Skin epidermis (tissue), 12 donors: Measurements from ENCODE around the gene TIAM1.

Experiments
- H3K27ac ChIP-seq, 21 experiments: fragments of 200-600 bp; sonication (generic) in 11 of 21; one replicate each; pipeline ENCODE4 v1.5.0; 2020; ENCODE audit warnings: mild to moderate bottlenecking in 3 of 21, inconsistent platforms in 2 of 21, moderate library complexity in 2 of 21
- H3K4me3 ChIP-seq, 7 experiments: fragments of 200-600 bp; sonication (generic) in 2 of 7; one replicate each; pipeline ENCODE4 v1.5.0; 2020; ENCODE audit warnings: inconsistent platforms in 2 of 7, mild to moderate bottlenecking in 2 of 7, moderate library complexity in 1 of 7

The TIAM1 gene

DNA sequence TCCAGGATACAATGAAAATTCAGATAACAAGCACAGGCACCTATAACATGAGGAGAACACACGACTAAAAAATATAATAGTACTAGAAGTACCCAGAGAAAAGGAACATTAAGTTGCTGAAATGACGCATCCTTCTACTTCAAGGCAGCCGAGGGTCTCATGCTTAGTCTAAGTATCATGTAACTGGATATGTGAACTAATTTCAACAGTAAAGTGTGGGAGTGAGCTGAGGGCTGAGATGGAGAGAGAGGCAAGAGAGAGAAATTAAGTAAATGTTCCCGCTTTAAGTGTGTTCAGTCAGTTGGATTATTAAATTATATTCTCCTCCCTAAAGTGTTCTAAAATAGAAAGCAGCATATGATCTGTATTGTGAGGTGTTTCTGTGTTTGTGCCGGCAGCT is 153.5 kb downstream of the TIAM1 start:
- Histone ChIP-seq H3K27ac (peak overlapping the region in 7 of 21 experiments; percentile 12 to 62 (median 42)), H3K4me3 (no peak overlapping the region)

DNA sequence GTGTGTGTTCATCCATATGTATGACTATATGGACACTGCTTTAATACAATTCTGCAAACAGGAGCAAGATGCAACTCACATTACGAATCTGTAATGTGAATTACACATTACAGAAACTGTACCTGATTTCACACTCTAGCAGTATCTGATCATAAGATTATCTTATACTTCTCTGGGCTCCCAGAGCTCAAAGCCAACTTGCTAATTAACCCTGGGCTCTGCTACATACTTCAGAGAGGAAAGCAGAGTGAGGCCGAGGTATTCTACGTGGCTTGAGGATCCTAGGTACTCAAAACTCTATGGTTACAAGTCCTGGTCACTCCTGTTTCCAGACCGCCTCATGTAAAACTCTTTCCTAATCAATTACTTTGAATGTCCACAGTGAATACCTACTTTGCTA is 156.6 kb downstream of the TIAM1 start:
- H3K27ac ChIP-seq = peak overlapping the region in 7 of 21 experiments; percentile 17 to 81 (median 54)
- no peak overlapping the region for H3K4me3 ChIP-seq

DNA sequence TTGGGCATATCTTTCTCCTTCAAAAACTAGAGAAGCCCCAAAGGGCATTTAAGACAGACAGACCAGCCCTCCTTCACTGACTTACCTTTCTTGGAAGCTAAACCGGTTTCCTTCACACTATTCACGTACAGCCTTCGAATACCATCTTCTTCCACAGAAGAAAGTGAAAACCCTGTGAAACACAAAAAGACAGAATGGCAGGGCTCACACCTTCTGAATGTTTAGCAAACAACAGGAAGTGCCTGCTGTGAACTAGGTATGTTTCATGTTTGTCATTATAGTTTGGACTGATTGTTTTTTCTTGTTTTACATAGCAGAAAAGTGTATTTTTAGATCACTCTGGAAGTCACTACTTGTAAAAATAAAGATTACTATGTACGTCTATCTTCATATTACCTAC is 157.1 kb downstream of the TIAM1 start:
- peak overlapping the region in 11 of 21 experiments; percentile 10 to 81 (median 54) for H3K27ac ChIP-seq
- H3K4me3 ChIP-seq = peak overlapping the region in 1 of 7 experiments; percentile 10

DNA sequence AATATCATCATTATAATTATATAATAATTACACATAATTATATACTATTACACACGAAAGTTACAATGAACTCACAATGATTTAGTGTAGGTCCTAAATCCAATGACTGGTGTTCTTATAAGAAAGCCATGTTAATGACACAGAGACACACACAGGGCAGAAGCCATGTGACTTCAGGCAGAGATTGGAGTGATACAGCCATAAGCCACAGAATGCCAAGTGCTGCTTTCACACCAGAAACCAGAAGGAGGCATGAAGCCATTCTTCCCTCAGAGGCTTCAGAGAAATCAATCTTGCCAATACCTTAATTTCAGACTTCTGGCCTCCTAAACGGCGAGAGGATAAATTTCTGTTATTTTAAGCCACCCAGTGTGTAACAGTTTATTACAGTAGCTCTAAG is 158.4 kb downstream of the TIAM1 start:
- Histone ChIP-seq H3K4me3 (peak overlapping the region in 2 of 7 experiments; percentile 6 to 10), H3K27ac (peak overlapping the region in 7 of 21 experiments; percentile 10 to 81 (median 71))

DNA sequence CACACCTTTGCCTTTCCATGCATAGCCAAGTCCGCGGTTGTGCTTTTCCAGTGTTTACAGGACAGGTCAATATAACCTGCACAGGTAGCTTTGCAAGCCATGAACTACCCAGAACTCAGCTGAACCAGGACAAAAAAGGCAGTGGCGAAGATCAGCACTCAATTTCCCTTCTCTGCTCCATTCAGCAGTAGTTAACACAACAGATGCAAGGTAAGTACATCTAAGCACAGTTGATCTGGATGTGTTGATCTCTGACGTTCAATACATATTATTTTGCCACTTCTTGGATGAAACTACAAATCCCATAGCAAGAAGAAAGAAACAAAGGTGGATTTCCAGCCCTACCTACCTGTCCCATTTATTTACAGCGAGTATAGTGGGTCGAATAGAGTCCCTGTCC is 159.2 kb downstream of the TIAM1 start:
- peak overlapping the region in 2 of 7 experiments; percentile 7 to 12 for H3K4me3 ChIP-seq
- H3K27ac ChIP-seq = peak overlapping the region in 6 of 21 experiments; percentile 6 to 90 (median 60)

DNA sequence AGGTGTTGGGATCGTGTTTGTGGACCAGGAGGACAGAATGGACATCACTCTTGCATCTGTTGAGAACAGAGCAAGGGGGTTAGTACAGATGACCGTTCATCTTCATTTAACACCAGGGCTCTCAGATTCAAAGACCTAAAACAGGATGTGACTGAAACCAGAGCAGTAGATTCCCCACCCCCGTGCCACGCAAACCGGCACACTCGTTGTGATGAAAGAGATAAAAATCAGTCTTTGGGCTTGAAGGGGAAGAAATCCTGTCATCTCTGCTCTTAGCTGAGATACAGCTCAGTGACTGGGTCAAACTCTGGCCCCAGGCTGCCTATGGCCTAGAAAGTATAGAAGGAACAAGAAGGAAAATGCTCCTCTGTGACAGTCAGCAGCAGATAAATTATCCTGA is 159.6 kb downstream of the TIAM1 start:
- peak overlapping the region in 1 of 7 experiments; percentile 12 for H3K4me3 ChIP-seq
- peak overlapping the region in 7 of 21 experiments; percentile 6 to 90 (median 38) for H3K27ac ChIP-seq

DNA sequence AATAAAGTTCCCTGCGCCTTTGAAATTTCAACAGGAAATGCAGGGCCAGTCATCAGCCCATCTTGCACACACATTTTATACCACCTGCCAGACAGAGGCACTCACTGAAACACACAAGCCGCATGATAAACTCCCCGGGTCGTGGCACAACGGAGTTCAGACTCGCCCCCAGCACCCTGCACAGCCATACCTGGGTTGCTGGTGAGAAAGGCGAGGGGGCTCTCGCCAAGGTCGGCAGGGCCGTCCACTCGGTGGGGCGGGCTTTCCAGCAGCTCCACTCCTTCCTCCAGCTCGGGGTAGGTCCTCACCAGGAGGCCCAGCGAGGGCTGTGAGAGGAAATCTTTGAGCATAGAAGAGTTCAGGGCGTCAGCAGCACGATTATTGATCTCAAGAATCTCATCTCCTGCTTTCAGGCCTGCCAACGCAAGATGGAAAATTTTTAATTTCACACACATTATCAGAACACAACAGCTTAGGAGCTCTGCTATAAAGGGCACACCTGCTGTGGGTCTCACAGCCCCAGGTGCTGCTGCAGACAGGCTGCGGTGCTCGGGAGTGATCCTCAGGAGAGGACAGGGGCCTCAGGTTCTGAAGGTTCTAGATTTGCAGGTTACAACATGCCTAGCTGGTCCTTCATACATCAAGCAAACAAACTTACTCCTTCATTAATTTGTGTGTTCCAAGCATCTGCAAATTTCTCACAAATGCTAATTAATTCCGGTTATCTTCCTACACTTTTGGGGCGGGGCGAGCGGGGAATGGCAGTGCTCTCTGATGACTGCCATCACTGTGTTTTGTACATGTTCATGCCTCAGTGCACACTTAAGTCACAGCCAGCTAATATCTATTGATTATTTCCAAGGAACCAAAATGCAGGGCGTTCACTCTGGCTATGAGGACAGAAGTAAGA is 161.6 kb downstream of the TIAM1 start:
- H3K27ac ChIP-seq = peak overlapping the region in 12 of 21 experiments; percentile 2 to 90 (median 58)
- H3K4me3 ChIP-seq = peak overlapping the region in 1 of 7 experiments; percentile 2

DNA sequence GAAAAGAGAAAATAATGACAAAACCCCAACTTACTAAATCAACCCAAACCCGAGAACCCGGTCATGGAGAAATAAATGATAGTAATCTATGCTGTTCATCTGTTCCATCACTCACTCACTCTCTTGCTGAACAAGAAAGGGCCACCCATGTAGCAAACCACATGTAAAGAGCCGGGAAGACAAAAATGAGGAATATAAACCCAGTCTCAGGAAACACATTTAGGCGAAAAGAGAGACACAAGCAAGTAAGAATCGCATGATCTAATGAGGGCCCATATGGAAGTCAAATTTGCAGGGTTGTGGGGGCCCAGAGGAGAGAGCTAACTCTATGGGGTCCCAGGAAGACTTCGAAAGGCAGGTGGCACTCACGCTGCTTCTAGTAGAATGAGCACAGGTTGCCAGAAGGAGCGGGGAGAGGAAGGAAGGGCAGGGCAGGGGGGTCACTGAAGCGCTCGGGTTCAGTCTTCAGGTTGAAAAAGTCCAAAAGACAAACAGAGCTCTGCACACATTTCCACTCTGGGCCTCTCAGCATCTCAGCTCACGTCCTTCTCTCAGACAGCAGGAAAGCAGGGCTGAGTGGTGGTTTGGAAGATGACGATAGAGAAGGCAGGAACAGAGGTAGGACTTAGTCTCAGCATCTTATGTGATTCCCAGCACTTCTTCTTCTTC is 162.8 kb downstream of the TIAM1 start:
- Histone ChIP-seq H3K4me3 (no peak overlapping the region), H3K27ac (peak overlapping the region in 5 of 21 experiments; percentile 31 to 90 (median 83))

DNA sequence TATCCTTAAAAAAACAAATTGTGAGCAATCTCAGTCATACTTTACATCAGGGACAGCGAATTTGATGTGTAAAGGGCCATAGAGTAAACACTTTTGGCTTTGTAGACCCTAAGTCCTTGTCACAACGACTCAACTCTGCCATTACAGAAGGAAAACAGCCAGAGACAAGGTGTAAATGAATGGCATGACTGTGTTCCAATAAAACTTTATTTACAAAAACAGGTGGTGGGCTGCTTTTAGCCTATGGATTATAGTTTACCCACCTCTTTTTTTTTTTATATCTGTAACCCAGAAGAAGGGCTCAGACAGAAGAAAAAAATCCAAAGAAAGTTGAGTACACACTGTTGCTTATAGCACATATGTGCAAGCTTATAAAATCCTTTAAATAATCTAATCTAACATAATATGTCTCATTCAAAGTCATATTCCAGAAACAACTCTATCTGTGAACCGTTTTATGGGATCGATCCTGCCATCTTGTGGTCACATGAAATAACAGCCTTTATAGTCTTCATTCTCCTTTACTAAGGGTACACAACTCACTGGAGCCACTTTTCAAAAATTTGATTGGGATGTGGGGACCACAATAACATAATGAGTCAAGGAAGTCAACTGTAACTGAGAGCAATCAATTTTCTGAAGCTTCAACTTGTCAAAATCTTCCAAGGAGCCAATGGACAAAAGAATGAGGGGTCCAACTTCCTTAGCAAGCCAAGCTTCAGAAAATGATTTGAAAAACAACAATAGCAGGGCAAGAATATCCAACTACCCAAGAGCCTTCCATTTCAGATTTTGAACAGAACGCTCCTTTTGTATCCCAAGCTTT is 163.6 kb downstream of the TIAM1 start:
- Histone ChIP-seq H3K4me3 (no peak overlapping the region), H3K27ac (peak overlapping the region in 5 of 21 experiments; percentile 26 to 90 (median 46))

DNA sequence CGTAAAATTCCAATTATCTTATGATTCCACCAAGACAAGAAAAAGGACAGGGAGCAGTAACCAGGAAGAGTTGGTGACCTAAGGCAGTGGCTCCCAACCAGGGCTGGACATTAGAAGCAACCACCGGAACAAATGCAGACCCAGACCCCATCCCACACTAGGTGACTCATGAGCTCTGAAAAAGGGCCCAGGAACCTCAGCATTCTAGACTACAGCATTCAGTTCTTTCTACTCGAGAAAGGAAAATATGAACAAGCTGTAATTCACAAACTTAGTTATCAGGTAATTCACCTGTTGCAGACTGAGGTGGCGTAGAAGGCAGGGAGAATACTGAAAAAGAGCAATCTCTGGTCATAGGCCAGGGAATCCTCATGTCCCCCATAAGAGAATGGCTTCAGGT is 167.3 kb downstream of the TIAM1 start:
- Histone ChIP-seq H3K27ac (peak overlapping the region in 6 of 21 experiments; percentile 9 to 56 (median 33)), H3K4me3 (no peak overlapping the region)

DNA sequence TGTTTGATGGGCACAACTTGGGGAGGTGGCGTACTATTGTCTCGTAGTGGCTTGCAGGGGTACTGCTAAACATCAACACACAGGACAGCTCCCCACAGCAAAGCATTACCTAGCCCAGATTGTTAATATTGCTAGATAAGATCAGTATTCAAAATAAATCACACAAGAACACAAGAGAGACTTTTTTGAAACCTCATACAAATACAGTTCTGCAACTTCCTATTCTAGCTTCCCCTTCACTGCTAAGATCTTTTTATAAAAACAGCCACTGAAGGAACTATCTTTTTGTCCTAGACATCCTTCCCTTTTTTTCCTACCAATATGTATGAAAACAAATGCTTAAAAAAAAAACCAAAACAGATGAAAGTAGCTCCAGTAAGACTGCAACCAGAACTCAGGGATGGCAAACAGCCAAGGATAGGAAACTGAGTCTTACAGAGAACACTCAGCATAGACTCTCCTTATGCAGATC is 167.9 kb downstream of the TIAM1 start:
- H3K4me3 ChIP-seq = no peak overlapping the region
- peak overlapping the region in 7 of 21 experiments; percentile 37 to 73 (median 59) for H3K27ac ChIP-seq

DNA sequence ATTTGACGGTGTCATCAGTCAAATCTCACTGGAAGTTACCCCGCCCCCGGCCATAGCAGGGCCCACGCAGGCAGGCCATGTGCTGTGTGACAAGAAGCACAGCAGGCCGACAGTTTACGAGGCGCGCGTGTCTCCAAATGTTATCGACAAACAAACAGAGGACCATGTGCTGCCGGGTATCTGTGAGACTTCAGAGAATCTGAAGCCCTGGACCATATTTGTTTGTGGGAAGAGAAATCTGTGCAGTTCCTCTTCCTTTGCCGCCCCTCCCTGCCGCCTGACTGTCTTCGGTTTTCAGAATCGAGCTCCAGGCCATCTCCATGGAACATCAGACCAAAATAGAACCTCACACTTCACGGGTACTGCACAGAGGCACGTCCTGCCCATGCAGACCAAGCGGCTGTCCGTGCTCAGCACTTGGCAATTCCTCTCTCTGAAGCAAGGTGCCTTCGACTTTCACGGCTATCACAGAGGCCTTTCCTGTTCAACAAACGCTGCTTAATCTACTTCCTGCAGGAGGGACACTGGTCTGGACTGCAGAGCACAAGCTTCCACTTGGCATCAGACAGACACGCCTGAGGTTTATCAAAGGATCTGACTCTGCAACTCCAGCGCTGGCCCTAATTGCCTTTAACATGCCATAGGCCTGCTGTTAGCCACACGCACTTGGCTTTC is 170.0 kb downstream of the TIAM1 start:
- H3K27ac ChIP-seq = peak overlapping the region in 14 of 21 experiments; percentile 14 to 73 (median 54)

DNA sequence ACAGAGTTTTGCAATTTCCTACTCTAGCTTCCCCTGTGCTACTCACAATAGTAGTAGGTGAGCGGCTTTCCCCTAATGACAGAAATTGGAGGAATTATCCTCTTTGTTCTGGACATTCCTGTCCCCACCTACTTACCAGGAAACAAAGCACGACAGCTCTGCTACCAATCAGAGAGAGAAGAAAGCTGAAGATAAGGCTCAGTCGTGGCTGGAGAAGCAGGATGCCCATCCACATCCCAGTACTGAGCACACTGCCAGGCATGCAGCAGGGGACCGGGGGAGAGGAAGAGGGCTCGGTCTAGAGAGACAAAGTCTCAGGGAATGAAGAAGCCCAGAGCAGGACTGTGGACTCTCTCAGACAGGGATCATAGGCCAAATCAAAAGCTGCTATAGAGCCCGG is 171.7 kb downstream of the TIAM1 start:
- Histone ChIP-seq H3K27ac (peak overlapping the region in 1 of 21 experiments; percentile 56), H3K4me3 (no peak overlapping the region)

More for the DNA sequence above, 170.0 kb downstream of the TIAM1 start:
- no peak overlapping the region for H3K4me3 ChIP-seq

DNA sequence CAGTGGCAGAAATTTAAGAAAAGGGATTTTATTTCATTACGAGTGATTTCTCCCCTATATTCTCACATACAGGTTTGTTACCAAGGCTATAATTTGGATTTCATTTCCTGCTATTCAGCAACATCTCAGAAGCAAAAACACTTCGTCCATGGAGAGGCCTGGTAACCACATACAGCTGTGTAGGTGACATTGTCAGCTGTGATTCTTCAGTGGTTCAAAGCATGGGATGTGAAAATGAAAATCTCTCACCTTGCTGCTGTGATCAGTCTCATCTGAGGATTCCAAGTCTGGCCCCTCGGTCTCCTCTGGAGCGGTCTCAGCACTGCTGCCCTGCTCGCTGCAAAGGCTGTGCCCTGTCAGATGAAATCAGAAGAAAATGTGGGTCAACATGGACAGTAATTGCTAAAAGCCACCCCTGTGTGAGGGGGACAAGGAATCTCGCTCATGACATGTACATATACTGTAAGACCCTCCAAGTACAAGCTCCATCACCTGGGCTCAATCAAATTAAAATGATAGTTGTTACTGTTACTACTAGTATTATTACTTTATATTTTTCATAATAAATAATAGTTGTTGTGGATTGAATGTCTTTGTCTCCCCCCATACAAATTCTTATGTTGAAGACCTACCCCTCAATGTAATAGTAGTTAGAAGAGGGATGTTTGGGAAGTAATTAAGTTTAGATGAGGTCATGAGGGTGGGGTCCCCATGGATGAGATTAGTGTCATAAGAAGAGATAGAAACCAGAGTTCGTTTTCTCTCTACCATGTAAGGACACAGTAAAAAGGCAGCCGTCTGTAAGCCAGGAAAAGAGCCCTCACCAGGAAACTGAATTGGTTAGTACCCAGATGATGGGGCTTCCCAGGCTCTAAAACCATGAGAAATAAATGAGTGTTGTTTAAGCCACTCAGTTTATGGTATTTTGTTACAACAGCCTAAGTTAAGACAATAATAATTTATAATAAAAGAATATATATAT is 179.1 kb downstream of the TIAM1 start:
- H3K4me3 ChIP-seq = no peak overlapping the region
- H3K27ac ChIP-seq = peak overlapping the region in 1 of 21 experiments; percentile 45

DNA sequence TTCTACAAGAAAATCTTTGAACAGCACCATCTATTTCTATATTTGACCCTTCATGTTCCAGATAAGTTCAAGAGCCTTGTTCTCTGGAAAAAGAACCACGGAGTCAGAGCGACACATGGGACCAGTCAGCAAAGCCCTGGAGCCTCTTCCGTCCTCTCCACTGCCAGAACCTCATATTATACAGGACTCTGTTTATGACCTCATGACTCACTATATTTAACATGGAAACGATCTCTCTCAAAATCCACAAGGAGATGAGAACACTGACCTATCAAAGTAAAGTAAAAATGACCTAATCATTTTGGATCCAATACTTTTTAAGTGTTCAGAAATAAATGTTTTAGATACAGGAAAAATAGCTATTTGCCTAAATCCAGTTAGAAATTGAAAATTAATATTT is 181.2 kb downstream of the TIAM1 start:
- no peak overlapping the region for H3K27ac ChIP-seq
- no peak overlapping the region for H3K4me3 ChIP-seq

DNA sequence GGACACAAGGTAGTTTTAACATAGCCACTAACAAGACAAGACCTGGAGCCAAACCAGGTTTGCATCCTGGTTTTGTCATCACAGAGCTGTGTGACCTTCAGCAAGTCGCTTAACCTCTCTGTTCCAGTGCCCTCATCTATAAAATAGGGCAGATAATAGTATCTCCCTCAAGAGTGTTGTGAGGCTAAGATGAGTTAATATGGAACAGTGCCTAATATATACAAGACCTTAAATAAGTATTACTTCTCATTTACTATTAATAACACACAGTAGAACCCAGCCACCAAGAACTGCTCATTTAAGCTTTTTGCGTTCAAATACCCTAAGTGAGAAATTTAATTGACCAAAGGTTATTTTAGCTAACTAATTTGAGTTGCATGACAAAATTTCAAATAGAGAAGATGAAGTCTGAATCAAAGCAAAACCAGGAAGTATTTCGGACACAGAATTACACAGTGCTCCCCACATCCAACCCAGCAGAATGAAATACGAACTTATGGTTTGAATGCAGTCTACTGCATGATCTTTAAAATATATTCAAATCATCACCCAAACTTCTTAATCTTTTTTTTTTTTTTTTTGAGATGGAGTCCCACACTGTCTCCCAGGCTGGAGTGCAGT is 181.9 kb downstream of the TIAM1 start:
- H3K4me3 ChIP-seq = no peak overlapping the region
- H3K27ac ChIP-seq = peak overlapping the region in 1 of 21 experiments; percentile 19

DNA sequence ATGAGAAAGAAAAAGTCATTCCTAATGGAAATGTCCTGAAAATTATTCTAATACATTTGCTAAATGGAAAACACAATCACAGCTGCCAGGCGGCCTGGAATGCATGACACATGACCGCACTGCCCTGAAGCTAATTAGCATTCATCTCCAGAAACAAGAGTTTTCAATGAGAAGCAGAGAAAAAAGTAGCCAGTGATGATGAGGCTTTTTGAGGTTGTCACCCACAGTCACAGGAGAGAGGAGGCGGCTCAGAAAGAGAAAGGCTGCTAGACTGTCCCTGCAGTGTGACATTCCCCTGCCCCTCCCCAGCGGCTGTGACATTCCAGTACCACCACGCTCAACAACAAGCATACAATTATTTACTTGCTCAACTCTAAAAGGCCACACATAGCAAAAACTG is 182.9 kb downstream of the TIAM1 start:
- peak overlapping the region in 5 of 21 experiments; percentile 23 to 51 (median 40) for H3K27ac ChIP-seq
- H3K4me3 ChIP-seq = peak overlapping the region in 1 of 7 experiments; percentile 5
